Esophagus muscularis mucosa (tissue), 4 donors: ENCODE results near the gene GLS. TPM values are rescaled to one million over a fixed set of nuclear protein-coding genes. Genes with fewer than 3 reads are reported as not detected.
A peak's percentile ranks its signal among the peaks of the same experiment; 100 is the strongest.
"Not testable (repeated sequence)": the region's sequence is repeated elsewhere in the genome, so short reads cannot be mapped to it uniquely, and the experiment has no call there.

Experiments
- DNase-seq: peaks from one replicate; pipeline ENCODE4 v3.0.0-alpha.2; 2017; ENCODE audit errors: extremely low spot score
- H3K27ac ChIP-seq, 4 donors: fragments of 200-600 bp; sonication (generic); replicated peaks in 1 of 4; 1 replicate in 3 of 4; 2 replicates in 1 of 4; pipeline ENCODE4 v1.5.1; 2016 to 2019; ENCODE audit warnings: mild to moderate bottlenecking in 1 of 4
- H3K27me3 ChIP-seq, 4 donors: fragments of 200-600 bp; sonication (generic); one replicate each; pipeline versions ENCODE4 v1.5.1 to v1.6.0; 2016 to 2019
- H3K36me3 ChIP-seq, 4 donors: fragments of 200-600 bp; sonication (generic); one replicate each; pipeline ENCODE4 v1.5.1; 2016 to 2019
- H3K4me1 ChIP-seq, 4 donors: fragments of 200-600 bp; sonication (generic); one replicate each; pipeline ENCODE4 v1.5.1; 2016 to 2019
- H3K4me3 ChIP-seq, 4 donors: fragments of 200-600 bp; sonication (generic); 1 replicate in 2 of 4; 2 replicates in 2 of 4; pipeline ENCODE4 v1.5.1; 2016 to 2019; ENCODE audit warnings: mild to moderate bottlenecking in 4 of 4, moderate library complexity in 1 of 4
- H3K9me3 ChIP-seq, 4 donors: fragments of 200-600 bp; sonication (generic); 1 replicate in 3 of 4; 2 replicates in 1 of 4; pipeline ENCODE4 v1.5.1; 2016 to 2019
- CTCF ChIP-seq, 3 experiments: fragments of 200-600 bp in 2 of 3; fragments of 450-650 bp in 1 of 3; sonication (generic) in 2 of 3; IDR thresholded peaks; one replicate each; pipeline ENCODE4 v1.5.1; 2017 to 2019; ENCODE audit warnings: antibody characterized with exemption in 3 of 3, mild to moderate bottlenecking in 2 of 3, moderate library complexity in 1 of 3
- EP300 ChIP-seq: sonication (generic); formaldehyde crosslinking; IDR thresholded peaks from one replicate; pipeline ENCODE4 v1.6.1; 2017; ENCODE audit warnings: antibody characterized with exemption
- POLR2A ChIP-seq: fragments of 450-650 bp; IDR thresholded peaks from one replicate; pipeline ENCODE4 v1.6.1; 2017; ENCODE audit warnings: antibody characterized with exemption, moderate library complexity, mild to moderate bottlenecking, low read depth
- POLR2AphosphoS5 ChIP-seq, 2 donors: sonication (generic); formaldehyde crosslinking; IDR thresholded peaks; one replicate each; pipeline ENCODE4 v1.6.1; 2017; ENCODE audit warnings: antibody characterized with exemption in 2 of 2
- WGBS: methylation state at CpG from one replicate; pipeline ENCODE4 v1.1.5; 2018; 5-methylcytosine and 5-hydroxymethylcytosine counted together
- intact Hi-C: fragments of 100-400 bp; cut with DNase I; formaldehyde crosslinking; loops from one replicate; pipeline ENCODE4 v1.15.1; 2023
- total RNA-seq, 4 donors: library from RNA; depleted of rRNA; stranded (reverse); fragments of >200 nt; gene quantifications; one replicate each; pipeline versions ENCODE4 v1.1.0 to v1.2.1, GENCODE V29; 2016

The GLS gene
- total RNA-seq, 4 donors from 2014 or later, result 93.6 to 125 (median 94.0) TPM

DNA sequence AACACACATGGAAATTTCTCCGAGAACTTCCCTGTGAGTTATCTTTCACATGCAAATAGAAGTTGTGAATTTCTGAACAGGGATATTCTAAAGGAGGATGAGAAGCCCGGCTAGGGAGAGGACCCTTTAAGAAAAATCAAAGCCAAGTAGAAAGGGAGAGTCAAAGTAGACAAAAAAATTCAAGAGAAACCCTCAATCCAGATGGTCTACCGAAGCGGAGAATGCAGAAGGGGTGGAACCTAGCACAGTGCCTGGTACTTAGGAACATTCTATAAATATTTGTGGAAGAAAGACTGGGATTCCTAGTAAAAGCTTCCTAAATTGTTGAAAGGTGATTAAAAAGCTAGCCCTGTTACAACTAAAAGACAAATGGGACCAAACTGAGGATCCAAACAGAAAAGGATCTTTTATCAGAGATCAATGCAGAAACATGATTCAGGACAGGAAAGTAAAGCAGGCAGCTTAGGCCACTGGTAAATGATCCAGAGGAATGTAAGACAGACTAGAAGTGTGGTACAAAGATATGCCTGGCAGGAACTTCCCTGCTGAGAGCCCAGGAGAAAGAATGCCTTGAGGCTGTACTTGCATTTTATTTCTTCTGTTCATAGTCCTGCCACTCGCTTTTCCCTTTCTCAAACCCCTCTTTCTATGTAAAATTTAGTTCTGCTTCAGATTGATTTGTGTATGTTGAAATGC lies 19.5 kb upstream of the GLS start:
- H3K27me3 ChIP-seq, result no peaks in the 10 kb centered on the region
- TF ChIP-seq POLR2A, result no peak
- no peak for TF ChIP-seq EP300
- TF ChIP-seq CTCF (IDR thresholded peaks at IDR 0.05), result no peak
- no peak for TF ChIP-seq POLR2AphosphoS5 (IDR thresholded peaks at IDR 0.05)
- H3K4me3 ChIP-seq, result no peak overlapping the region
- no peak for DNase-seq
- intact Hi-C loops, result no loop called here
- H3K9me3 ChIP-seq, result no peaks in the 10 kb centered on the region
- WGBS, result 52% methylated on average over 5 of the region's 5 CpGs
- H3K36me3 ChIP-seq, result no peaks in the 10 kb centered on the region
- H3K27ac ChIP-seq, result peak overlapping the region; percentile 16 to 61 (median 42)
- H3K4me1 ChIP-seq, result peaks cover 14 to 62% (median 58%) of the 10 kb centered on the region in 4 donors

DNA sequence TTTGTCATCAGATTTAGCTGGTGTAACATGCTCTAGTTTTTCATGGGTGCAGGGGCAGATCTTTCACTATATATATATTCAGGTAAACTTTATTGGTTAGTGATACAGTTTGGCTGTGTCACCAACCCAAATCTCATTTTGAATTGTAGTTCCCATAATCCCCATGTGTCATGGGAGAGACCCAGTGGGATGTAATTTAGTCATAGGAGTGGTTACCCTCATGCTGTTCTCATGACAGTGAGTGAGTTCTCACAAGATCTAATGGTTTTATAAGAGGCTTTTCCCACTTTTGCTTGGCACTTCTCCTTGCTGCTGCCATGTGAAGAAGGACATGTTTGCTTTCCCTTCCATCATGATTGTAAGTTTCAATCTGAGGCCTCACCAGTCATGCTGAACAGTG lies 18.5 kb upstream of the GLS start:
- peaks cover 14 to 68% (median 63%) of the 10 kb centered on the region in 4 donors for H3K4me1 ChIP-seq
- H3K9me3 ChIP-seq, H3K4me3 ChIP-seq, H3K27me3 ChIP-seq, DNase-seq, H3K27ac ChIP-seq, H3K36me3 ChIP-seq, intact Hi-C loops: not testable (repeated sequence)

GRCh38 chr2:190862571-190862991 lies 18.0 kb upstream of the GLS start:
- Histone ChIP-seq H3K36me3 (no peaks in the 10 kb centered on the region), H3K4me3 (no peak overlapping the region), H3K27me3 (no peaks in the 10 kb centered on the region), H3K4me1 (peaks cover 14 to 72% (median 63%) of the 10 kb centered on the region in 4 donors), H3K9me3 (no peaks in the 10 kb centered on the region), H3K27ac (no peak overlapping the region)
- 96% methylated on average over 2 of the region's 2 CpGs for WGBS
- intact Hi-C loops, result no loop called here
- DNase-seq, result no peak
- TF ChIP-seq POLR2AphosphoS5 (IDR thresholded peaks at IDR 0.05), result no peak
- TF ChIP-seq POLR2A, result no peak
- no peak for TF ChIP-seq CTCF (IDR thresholded peaks at IDR 0.05)
- TF ChIP-seq EP300, result no peak

GRCh38 chr2:190863946-190864345 lies 16.7 kb upstream of the GLS start:
- no peak overlapping the region for H3K4me3 ChIP-seq
- TF ChIP-seq EP300, result no peak
- no peak for TF ChIP-seq POLR2A
- TF ChIP-seq POLR2AphosphoS5 (IDR thresholded peaks at IDR 0.05), result no peak
- no peak for TF ChIP-seq CTCF (IDR thresholded peaks at IDR 0.05)
- no peaks in the 10 kb centered on the region for H3K27me3 ChIP-seq
- H3K36me3 ChIP-seq, result no peaks in the 10 kb centered on the region
- intact Hi-C loops, result no loop called here
- no peaks in the 10 kb centered on the region for H3K9me3 ChIP-seq
- peak overlapping the region in 3 of 4 donors; percentile 8 to 61 (median 18) for H3K27ac ChIP-seq
- peaks cover 14 to 68% (median 59%) of the 10 kb centered on the region in 4 donors for H3K4me1 ChIP-seq
- no peak for DNase-seq
- WGBS, result 75% methylated on average over 3 of the region's 3 CpGs

- intact Hi-C loops, result no loop called here
- peaks cover 14 to 63% (median 54%) of the 10 kb centered on the region in 4 donors for H3K4me1 ChIP-seq
- H3K36me3 ChIP-seq, result no peaks in the 10 kb centered on the region
- H3K27me3 ChIP-seq, result no peaks in the 10 kb centered on the region
- H3K4me3 ChIP-seq, result no peak overlapping the region
- TF ChIP-seq CTCF (IDR thresholded peaks at IDR 0.05) (no peak), POLR2A (no peak), POLR2AphosphoS5 (IDR thresholded peaks at IDR 0.05) (no peak), EP300 (no peak)
- H3K9me3 ChIP-seq, result no peaks in the 10 kb centered on the region
- no peak for DNase-seq
- peak overlapping the region; percentile 8 to 61 (median 22) for H3K27ac ChIP-seq
Observed at GRCh38 chr2:190864375-190864774, 16.2 kb upstream of the GLS start.
